HG02943 (cell line): ENCODE measurements around the gene LIN37.
"Not testable (repeated sequence)": the region's sequence is repeated elsewhere in the genome, so short reads cannot be mapped to it uniquely, and the experiment has no call there.

ENCODE experiments used
- ATAC-seq: cut with Tn5 transposase; IDR thresholded peaks from one replicate; pipeline ENCODE4 v1.9.1; 2021; ENCODE audit warnings: mild to moderate bottlenecking, low read depth, moderate library complexity; ENCODE audit not compliant: unreplicated experiment

Gene LIN37

GRCh38 chr19:35772362-35772761 lies 24.0 kb downstream of the LIN37 start:
- ATAC-seq = not testable (repeated sequence)

DNA sequence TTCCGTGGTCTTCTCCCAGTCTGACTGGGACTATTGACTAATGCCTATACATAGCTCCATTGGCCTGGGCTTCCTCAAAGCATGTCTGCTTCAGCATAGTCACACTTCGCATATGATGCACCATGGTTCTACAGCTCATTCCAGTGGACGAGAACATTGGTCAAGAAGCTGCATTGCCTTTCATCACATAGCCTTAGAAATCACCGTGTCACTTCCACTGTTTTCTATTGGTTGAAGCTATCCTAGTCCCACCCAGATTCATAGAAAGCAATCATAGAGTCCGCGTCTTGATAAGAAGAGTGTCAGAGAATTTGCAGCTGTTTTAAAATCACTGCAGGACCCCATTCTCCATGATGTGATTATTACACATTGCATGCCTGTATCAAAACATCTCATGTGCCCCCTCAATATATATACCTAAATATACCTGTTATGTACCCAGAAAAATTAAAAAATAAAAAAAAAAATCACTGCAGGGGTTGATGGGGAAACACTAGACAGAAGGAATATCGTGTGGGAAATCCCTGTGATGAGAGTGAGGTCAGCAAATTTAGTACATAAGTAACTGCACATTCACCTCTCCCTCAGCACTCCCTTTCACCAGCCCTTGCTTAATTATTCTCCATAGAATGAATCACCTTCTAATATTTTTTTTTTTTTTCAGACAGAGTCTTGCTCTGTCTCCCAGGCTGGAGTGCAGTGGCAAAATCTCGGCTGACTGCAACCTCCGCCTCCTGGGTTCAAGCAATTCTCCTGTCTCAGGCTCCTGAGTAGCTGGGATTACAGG lies 24.8 kb downstream of the LIN37 start:
- no peak for ATAC-seq

DNA sequence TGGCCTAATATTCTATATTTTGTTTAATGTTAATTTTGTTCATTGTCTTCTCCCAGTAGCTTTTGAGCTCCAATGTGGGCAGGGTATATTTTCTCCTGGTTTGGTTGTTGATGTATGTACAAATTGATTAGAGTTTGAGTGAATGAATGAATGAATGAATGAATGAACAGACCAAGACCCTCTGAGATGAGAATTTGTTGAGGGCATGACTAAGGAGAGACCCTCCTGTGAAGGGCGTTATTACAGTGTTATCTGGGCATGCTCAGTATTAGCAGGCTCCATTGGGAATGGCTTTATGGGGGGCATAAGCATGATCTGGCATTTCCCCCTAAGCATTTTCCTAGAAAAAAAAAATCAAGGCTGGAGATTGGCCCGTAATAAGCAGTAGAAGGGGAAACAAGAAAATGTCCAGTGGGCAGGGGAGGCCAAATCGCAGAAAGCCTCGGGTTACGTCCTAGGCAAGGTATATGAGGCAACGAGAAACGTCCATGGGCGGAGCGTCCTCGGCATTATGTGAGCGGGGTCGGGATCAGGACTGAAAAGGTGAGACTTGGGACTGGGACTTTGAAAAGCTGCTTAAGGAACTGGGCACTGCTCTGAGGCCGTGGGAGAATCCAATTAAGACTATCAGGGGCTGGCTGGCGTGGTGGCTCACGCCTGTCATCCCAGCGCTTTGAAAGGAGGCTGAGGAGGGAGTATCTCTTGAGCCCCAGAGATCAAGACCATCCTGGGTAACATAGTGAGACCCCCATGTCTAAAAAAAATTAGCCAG lies 26.1 kb downstream of the LIN37 start:
- no peak for ATAC-seq

DNA sequence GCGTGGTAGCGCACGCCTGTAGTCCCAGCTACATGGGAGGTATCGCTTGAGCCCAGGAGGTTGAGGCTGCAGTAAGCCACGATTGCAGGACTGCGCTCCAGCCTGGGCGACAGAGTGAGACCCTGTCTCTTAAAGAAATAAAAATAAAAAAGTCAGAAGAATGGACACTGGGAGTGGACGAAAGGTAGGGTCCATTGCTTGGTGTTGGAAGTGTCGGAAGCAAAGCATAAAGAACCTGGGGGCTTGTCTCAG lies 26.6 kb downstream of the LIN37 start:
- no peak for ATAC-seq

GRCh38 chr19:35775298-35776101 lies 27.1 kb downstream of the LIN37 start, which contains the start of gene ARHGAP33:
TSS of gene ARHGAP33 (plus strand) at chr19:35775564. CDS start at chr19:35775659, 95 bp downstream.
- ATAC-seq = peak; percentile 76

GRCh38 chr19:35776102-35776788 lies 27.9 kb downstream of the LIN37 start:
- ATAC-seq = no peak

DNA sequence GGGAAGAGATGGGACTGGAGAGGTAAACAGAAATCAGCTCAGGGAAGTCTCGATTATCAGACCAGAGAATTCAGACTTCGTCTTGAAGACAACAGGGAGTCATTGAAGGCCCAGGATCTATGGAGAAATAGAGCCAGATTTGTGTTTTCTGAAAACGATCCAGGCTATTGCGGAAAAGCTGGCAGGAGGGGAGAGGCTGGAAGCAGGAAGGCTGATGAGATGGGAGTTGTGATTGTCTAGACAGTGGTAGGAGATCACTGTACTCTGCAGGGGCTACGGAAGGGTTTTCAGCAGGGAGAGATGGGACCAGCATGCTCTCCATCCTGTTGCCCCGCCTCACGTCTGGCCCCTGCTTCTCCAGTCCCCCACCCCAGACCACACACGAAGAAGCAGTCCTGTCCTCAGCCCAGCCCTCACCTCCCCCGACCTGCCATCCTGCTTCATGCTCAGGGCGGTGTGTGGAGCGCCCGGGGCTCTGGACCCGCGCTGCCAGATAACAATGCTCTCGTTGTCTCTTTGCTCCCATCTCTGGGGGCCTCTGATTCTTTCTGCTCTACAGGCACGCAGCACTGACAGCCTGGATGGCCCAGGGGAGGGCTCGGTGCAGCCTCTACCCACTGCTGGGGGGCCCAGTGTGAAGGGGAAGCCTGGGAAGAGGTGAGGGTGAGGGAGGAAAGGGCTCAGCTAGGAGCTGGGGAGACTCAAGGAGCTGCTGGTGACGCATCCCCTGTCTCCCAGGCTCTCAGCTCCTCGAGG lies 28.9 kb downstream of the LIN37 start:
- no peak for ATAC-seq

DNA sequence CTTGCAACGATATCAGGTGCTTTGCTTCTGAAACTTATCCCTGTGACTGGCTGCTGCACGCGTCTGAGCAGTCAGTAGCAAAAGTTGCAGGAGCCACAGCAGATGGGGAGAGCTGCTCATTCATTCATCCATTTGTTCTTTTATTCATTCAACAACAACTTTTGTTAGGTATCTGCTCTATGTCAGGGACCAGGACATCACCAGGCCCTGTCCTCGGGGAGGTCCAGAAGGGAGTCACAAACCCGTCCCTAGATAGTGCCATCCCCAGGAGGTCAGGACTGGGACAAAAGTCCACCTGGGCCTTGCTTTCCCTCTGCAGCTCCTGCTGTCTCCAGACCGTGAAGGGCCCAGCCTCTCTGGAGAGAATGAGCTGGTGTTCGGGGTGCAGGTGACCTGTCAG lies 29.6 kb downstream of the LIN37 start:
- no peak for ATAC-seq

DNA sequence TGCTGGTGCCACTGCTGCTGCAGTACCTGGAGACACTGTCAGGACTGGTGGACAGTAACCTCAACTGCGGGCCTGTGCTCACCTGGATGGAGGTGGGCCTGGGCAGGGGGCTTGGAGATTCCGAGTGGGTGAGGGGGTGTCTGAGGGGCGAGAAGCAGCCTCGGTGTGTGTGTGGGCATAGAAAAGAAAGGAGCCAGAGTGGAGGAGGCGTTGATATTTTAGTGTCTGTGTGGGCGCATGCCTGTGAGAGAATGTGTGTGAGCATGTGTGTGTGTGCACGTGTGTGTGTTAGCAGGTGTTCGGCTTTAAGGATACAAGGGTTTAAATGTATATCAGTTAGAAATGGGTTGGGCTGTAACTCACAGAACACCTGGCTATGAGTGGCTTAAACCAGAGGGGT lies 30.7 kb downstream of the LIN37 start:
- ATAC-seq = no peak

DNA sequence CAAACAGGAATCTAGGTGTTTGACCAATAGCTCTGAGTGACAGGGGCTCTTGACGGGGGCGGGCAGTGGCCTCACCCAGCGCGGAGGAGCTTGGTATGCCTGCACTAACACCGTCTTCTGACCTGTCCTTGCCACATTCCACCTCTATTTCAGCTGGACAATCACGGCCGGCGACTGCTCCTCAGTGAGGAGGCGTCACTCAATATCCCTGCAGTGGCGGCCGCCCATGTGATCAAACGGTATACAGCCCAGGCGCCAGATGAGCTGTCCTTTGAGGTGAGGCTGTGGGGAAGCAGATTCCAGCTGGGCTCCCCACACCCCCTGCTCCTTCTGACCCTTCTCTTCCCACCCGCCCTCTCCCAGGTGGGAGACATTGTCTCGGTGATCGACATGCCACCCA lies 31.7 kb downstream of the LIN37 start:
- ATAC-seq = no peak

GRCh38 chr19:35780717-35781116 lies 32.3 kb downstream of the LIN37 start:
- ATAC-seq = no peak

- ATAC-seq = no peak
Observed at GRCh38 chr19:35781650-35782049, 33.3 kb downstream of the LIN37 start.

GRCh38 chr19:35782589-35782988 lies 34.2 kb downstream of the LIN37 start:
- ATAC-seq = no peak

DNA sequence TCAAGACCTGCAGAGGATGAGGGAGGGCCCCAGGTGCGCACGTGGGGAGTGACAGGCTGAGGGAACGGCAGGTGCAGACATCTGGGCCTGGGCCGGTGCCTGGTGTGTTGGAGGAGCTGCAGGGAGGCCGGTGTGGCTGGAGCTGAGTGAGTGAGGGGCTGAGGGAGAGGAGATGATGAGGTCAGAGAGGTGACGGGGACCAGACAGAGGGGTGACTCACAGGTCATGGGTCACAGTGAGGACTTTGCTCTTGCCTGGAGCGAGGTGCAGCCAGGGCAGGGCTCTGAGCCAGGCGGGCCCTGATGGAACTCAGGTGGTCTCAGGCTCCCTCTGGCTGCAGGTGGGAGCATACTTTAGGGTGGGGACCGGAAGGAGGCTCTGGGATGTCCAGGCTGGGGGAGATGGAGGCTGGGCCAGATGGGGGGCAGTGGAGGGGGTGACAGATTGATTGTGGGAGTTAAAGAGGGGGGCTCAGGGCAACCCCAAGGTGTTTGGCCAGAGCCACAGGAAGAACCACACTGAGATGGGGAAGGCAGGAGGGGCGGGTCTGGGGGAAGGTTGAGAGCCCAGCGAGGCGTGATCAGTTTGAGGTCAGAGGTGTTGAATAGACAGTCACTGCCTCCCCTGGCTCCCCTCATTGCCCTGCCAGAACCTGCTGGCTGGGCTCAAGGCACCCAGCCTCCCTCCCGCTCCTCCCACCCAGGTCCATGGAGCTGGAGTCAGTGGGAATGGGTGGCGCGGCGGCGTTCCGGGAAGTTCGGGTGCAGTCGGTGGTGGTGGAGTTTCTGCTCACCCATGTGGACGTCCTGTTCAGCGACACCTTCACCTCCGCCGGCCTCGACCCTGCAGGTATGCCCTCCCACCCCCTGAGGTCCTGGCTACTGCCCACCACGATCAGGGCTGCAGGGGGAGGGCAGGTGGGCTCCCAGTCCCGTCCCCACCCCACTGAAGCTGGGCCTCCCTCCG lies 35.4 kb downstream of the LIN37 start:
- ATAC-seq = no peak

DNA sequence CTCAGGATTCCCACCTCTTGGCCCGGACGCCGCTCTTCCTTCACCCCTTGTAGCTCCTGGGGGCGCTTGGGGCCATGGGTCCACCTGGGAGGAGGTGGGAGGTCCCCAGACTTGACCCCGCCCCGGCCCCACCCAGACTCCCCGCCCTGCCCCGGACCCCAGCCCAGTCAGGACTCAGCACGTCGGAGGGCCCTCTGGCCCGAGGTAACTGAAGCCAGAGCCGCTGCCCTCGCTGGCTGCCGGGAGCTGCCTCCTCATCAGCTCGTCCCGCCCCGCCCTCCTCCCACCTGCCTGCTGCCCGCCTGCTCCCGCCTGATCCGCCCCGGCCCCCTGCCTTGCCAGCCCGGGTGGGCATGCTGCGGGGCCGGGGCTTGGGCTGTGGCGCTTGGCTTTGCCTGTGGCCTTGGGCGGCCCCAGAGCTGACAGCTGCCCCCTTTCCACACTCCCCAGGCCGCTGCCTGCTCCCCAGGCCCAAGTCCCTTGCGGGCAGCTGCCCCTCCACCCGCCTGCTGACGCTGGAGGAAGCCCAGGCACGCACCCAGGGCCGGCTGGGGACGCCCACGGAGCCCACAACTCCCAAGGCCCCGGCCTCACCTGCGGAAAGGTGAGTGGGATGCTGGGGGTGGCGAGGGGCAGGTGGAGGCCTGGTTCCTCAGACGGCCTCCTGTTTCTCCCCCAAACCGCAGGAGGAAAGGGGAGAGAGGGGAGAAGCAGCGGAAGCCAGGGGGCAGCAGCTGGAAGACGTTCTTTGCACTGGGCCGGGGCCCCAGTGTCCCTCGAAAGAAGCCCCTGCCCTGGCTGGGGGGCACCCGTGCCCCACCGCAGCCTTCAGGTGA lies 36.3 kb downstream of the LIN37 start:
- no peak for ATAC-seq

DNA sequence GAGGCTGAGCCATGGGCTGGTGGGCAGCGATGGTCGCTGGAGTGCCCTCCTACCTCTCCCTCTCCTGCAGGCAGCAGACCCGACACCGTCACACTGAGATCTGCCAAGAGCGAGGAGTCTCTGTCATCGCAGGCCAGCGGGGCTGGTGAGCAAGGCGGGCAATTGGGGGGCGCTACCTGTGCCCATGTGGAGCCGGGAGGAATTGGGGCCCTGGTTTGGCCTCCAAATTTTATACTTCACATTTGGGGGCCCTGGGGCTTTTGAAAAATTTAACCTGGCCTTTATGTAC lies 36.9 kb downstream of the LIN37 start:
- no peak for ATAC-seq

DNA sequence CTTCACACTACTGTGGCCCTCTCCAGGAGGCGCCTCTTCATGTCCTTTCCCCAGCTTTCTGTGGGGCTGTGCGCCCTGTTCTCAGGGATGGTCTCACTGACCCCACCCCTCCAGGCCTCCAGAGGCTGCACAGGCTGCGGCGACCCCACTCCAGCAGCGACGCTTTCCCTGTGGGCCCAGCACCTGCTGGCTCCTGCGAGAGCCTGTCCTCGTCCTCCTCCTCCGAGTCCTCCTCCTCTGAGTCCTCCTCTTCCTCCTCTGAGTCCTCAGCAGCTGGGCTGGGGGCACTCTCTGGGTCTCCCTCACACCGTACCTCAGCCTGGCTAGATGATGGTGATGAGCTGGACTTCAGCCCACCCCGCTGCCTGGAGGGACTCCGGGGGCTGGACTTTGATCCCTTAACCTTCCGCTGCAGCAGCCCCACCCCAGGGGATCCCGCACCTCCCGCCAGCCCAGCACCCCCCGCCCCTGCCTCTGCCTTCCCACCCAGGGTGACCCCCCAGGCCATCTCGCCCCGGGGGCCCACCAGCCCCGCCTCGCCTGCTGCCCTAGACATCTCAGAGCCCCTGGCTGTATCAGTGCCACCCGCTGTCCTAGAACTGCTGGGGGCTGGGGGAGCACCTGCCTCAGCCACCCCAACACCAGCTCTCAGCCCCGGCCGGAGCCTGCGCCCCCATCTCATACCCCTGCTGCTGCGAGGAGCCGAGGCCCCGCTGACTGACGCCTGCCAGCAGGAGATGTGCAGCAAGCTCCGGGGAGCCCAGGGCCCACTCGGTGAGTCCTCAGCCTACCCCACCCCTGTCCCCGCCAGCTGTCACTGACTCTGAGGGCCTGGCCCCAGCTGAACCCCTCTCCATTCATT lies 38.2 kb downstream of the LIN37 start:
- ATAC-seq = no peak
